Keratinocyte (primary cell): ENCODE measurements around the gene CNN1. TPM values are rescaled to one million over a fixed set of nuclear protein-coding genes. Genes with fewer than 3 reads are reported as not detected.

Experiments used
- polyA plus RNA-seq, 5 experiments: library from polyadenylated mRNA; depleted of rRNA in 3 of 5; stranded (reverse) in 3 of 5; stranded (forward) in 1 of 5; unstranded in 1 of 5; fragments of >200 nt; gene quantifications; 1 replicate in 1 of 5; 2 replicates in 3 of 5; 3 replicates in 1 of 5; pipeline versions ENCODE4 v1.2.1 to v1.2.3, GENCODE V29; 2011 to 2012; ENCODE audit warnings: missing spikeins in 2 of 5, low read depth in 1 of 5, low replicate concordance in 1 of 5
- small RNA-seq, 3 experiments: library from RNA; depleted of rRNA; stranded (forward); fragments of <200 nt; gene quantifications; one replicate each; pipeline ENCODE3, GENCODE V24; 2012; ENCODE audit warnings: low read depth in 3 of 3, low replicate concordance in 1 of 3; ENCODE audit not compliant: insufficient read length in 3 of 3

The CNN1 gene
- polyA plus RNA-seq, 1 donor (not counting 4 experiments of a cell fraction or from before 2014, with no cell fraction given), result not detected

Small RNA genes lying within 50 kb of the gene (small RNA-seq; reads per million reads assigned to genes)
- 0 to 0.25 (median 0) reads per million in 3 experiments for gene MIR7974
- gene RN7SL833P, result 0 reads per million in 3 experiments

Other genes starting within 250 kb of the CNN1 start
- gene TSPAN16, start 242.7 kb upstream of the CNN1 start, polyA plus RNA-seq, result not detected in 3 replicates
- 63.1 to 99.0 TPM (median 66.0 TPM) in 3 replicates for gene RAB3D, start 199.2 kb upstream of the CNN1 start, polyA plus RNA-seq
- gene TMEM205, start 192.6 kb upstream of the CNN1 start, polyA plus RNA-seq, result 65.5 to 107 TPM (median 91.7 TPM) in 3 replicates
- gene CCDC159, start 192.3 kb upstream of the CNN1 start, polyA plus RNA-seq, result 6.4 to 9.1 TPM (median 7.5 TPM) in 3 replicates
- 3.5 to 9.1 TPM (median 5.7 TPM) in 3 replicates for gene PLPPR2, start 183.4 kb upstream of the CNN1 start, polyA plus RNA-seq
- 2.1 to 2.5 TPM (median 2.2 TPM) in 3 replicates for gene SWSAP1, start 164.2 kb upstream of the CNN1 start, polyA plus RNA-seq
- gene EPOR, start 154.5 kb upstream of the CNN1 start, polyA plus RNA-seq, result 0.68 to 0.94 TPM (median 0.85 TPM) in 3 replicates
- not detected in 3 replicates for gene RGL3, start 119.5 kb upstream of the CNN1 start, polyA plus RNA-seq
- 0.05 to 0.52 TPM (median 0.09 TPM) in 3 replicates for gene ODAD3, start 103.7 kb upstream of the CNN1 start, polyA plus RNA-seq
- gene PRKCSH, start 103.2 kb upstream of the CNN1 start, polyA plus RNA-seq, result 47.9 to 125 TPM (median 56.3 TPM) in 3 replicates
- gene ELAVL3, start 57.8 kb upstream of the CNN1 start, polyA plus RNA-seq, result not detected in 3 replicates
- 3.7 to 5.8 TPM (median 3.8 TPM) in 3 replicates for gene ZNF653, start 33.0 kb upstream of the CNN1 start, polyA plus RNA-seq
- 16.0 to 18.8 TPM (median 18.3 TPM) in 3 replicates for gene ECSIT, start 9.7 kb upstream of the CNN1 start, polyA plus RNA-seq
- gene ELOF1, start 20.4 kb downstream of the CNN1 start, polyA plus RNA-seq, result 45.3 to 96.1 TPM (median 47.5 TPM) in 3 replicates
- 10.3 to 35.5 TPM (median 15.0 TPM) in 3 replicates for gene ACP5, start 38.8 kb downstream of the CNN1 start, polyA plus RNA-seq
- 6.3 to 8.5 TPM (median 7.6 TPM) in 3 replicates for gene ZNF627, start 58.6 kb downstream of the CNN1 start, polyA plus RNA-seq
- gene ZNF823, start 200.1 kb downstream of the CNN1 start, polyA plus RNA-seq, result 3.7 to 6.3 TPM (median 5.6 TPM) in 3 replicates
- gene ZNF441, start 228.1 kb downstream of the CNN1 start, polyA plus RNA-seq, result 1.8 to 3.1 TPM (median 3.1 TPM) in 3 replicates